ENCODE data around the gene CSNK2A3. TPM values are rescaled to one million over a fixed set of nuclear protein-coding genes. Genes with fewer than 3 reads are reported as not detected.
"Not testable (repeated sequence)": the region's sequence is repeated elsewhere in the genome, so short reads cannot be mapped to it uniquely, and the experiment has no call there.

CSNK2A3 gene
- polyA plus RNA-seq (2013, experiment 1 of 2), result 2.9 TPM
- polyA plus RNA-seq (2013, experiment 2 of 2), result 3.2 TPM

DNA sequence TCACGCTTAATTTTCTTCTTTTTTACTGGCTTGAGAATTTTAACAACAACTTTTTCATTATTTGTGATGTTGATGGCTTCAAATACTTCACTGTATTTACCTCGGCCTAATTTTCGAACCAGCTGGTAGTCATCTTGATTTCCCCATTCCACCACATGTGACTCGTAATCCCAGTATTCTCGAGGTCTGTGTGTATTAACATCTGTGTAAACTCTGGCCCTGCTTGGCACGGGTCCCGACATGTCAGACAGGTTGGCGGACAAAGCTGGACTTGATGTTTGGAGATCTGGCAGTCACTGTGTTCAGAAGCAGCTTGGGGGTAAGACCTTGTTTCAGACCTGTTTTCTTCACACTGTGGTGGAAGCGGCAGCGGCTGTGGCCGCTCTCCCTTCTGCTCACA is at the start of gene CSNK2A3:
Gene CSNK2A3, minus strand, starts transcription at position 373 of the 400 bp plus-strand sequence. Its CDS starts 131 bp downstream, at position 242.
- not testable (repeated sequence) for H3K9me3 ChIP-seq (ENCODE audit: insufficient read depth, low read depth, low read length); H3K4me1 ChIP-seq (ENCODE audit: insufficient read depth, low read length); H3K36me3 ChIP-seq (ENCODE audit: insufficient read depth, low read length); H3K27me3 ChIP-seq (ENCODE audit: insufficient read depth, low read length); H3K9ac ChIP-seq (ENCODE audit: low read depth, low read length); H3K27ac ChIP-seq (ENCODE audit: low read depth, low read length); H3K4me3 ChIP-seq (ENCODE audit: low read length)
- WGBS, result 92% methylated on average over 5 of the region's 11 CpGs

- Histone ChIP-seq H3K9ac (ENCODE audit: low read depth, low read length) (no peak overlapping the region), H3K36me3 (ENCODE audit: insufficient read depth, low read length) (no peaks in the 10 kb centered on the region), H3K4me3 (ENCODE audit: low read length) (no peak overlapping the region), H3K27ac (ENCODE audit: low read depth, low read length) (no peak overlapping the region), H3K27me3 (ENCODE audit: insufficient read depth, low read length) (no peaks in the 10 kb centered on the region), H3K4me1 (ENCODE audit: insufficient read depth, low read length) (peaks cover 5% of the 10 kb centered on the region), H3K9me3 (ENCODE audit: insufficient read depth, low read depth, low read length) (no peaks in the 10 kb centered on the region)
- WGBS, result 92% methylated on average over 3 of the region's 3 CpGs
Measured at GRCh38 chr11:11401960-11402535, 49.0 kb upstream of the CSNK2A3 start.

DNA sequence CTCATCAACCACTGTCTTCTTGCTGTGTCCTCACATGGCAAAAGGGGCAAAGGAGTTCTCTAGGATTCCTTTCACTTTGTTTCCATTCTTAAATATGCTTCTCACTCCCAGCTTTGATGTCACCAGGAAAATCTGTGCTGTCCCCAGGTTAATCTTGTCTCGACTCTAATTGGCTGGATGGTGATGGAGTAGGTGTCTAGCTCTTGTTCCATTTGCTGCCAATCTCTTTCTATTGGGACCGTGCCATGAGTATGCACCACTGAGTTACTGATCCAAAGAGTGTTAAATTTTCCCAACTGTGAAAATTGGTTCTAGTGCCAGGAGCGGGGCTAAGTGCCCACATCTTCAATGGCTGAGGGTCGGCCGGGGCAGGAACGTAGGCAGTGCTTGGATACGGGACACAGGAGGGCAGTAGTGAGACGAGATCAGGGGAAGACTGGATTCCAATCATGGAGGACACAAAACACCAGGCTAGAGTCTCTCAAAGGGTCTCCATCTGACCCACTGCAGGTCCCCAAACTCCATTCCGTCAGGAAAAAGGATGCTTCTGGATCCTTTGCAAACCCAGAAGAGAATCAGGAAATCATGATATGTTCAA is 47.7 kb upstream of the CSNK2A3 start:
- 72% methylated on average over 9 of the region's 9 CpGs for WGBS
- no peak overlapping the region for H3K4me3 ChIP-seq (ENCODE audit: low read length)
- H3K27ac ChIP-seq (ENCODE audit: low read depth, low read length), result no peak overlapping the region
- H3K4me1 ChIP-seq (ENCODE audit: insufficient read depth, low read length), result peaks cover 10% of the 10 kb centered on the region
- H3K27me3 ChIP-seq (ENCODE audit: insufficient read depth, low read length), result no peaks in the 10 kb centered on the region
- no peaks in the 10 kb centered on the region for H3K9me3 ChIP-seq (ENCODE audit: insufficient read depth, low read depth, low read length)
- no peak overlapping the region for H3K9ac ChIP-seq (ENCODE audit: low read depth, low read length)
- H3K36me3 ChIP-seq (ENCODE audit: insufficient read depth, low read length), result no peaks in the 10 kb centered on the region

GRCh38 chr11:11400121-11400520 is 47.1 kb upstream of the CSNK2A3 start:
- H3K27ac ChIP-seq (ENCODE audit: low read depth, low read length), result no peak overlapping the region
- H3K27me3 ChIP-seq (ENCODE audit: insufficient read depth, low read length), result no peaks in the 10 kb centered on the region
- no peak overlapping the region for H3K9ac ChIP-seq (ENCODE audit: low read depth, low read length)
- no peak overlapping the region for H3K4me3 ChIP-seq (ENCODE audit: low read length)
- H3K4me1 ChIP-seq (ENCODE audit: insufficient read depth, low read length), result peaks cover 10% of the 10 kb centered on the region
- no peaks in the 10 kb centered on the region for H3K36me3 ChIP-seq (ENCODE audit: insufficient read depth, low read length)
- no peaks in the 10 kb centered on the region for H3K9me3 ChIP-seq (ENCODE audit: insufficient read depth, low read depth, low read length)
- 94% methylated on average over 3 of the region's 3 CpGs for WGBS

- 90% methylated on average over 3 of the region's 3 CpGs for WGBS
- no peaks in the 10 kb centered on the region for H3K36me3 ChIP-seq (ENCODE audit: insufficient read depth, low read length)
- no peak overlapping the region for H3K27ac ChIP-seq (ENCODE audit: low read depth, low read length)
- no peaks in the 10 kb centered on the region for H3K9me3 ChIP-seq (ENCODE audit: insufficient read depth, low read depth, low read length)
- H3K4me1 ChIP-seq (ENCODE audit: insufficient read depth, low read length), result peaks cover 5% of the 10 kb centered on the region; the same call in 1 of the 2 replicates
- no peaks in the 10 kb centered on the region for H3K27me3 ChIP-seq (ENCODE audit: insufficient read depth, low read length)
- H3K4me3 ChIP-seq (ENCODE audit: low read length), result no peak overlapping the region
- H3K9ac ChIP-seq (ENCODE audit: low read depth, low read length), result no peak overlapping the region
Measured at GRCh38 chr11:11397781-11398180, 44.7 kb upstream of the CSNK2A3 start.

DNA sequence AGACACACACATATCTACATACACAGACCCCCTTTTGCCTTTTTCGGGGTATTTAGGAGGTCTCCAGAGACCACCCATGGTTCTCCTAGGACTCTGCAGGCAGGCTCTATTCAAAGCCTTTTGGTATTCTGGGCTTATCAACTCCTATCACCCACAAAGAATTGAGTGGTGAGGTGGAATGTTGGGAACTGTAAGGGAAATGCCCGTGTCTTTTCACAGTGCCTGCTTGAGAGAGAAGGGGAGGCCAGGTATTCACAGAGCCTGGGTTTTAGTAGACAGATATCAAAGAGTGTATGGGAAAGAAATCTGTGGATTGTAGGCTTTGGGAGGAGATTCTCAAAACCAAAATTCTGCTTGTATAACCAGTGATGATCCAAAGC is 44.0 kb upstream of the CSNK2A3 start:
- Histone ChIP-seq H3K9ac (ENCODE audit: low read depth, low read length) (no peak overlapping the region), H3K4me1 (ENCODE audit: insufficient read depth, low read length) (peaks cover 5% of the 10 kb centered on the region; the same call in 1 of the 2 replicates), H3K4me3 (ENCODE audit: low read length) (no peak overlapping the region), H3K27ac (ENCODE audit: low read depth, low read length) (no peak overlapping the region), H3K36me3 (ENCODE audit: insufficient read depth, low read length) (no peaks in the 10 kb centered on the region), H3K27me3 (ENCODE audit: insufficient read depth, low read length) (no peaks in the 10 kb centered on the region), H3K9me3 (ENCODE audit: insufficient read depth, low read depth, low read length) (no peaks in the 10 kb centered on the region)
- 81% methylated on average over 2 of the region's 2 CpGs for WGBS

- WGBS, result 77% methylated on average over 11 of the region's 11 CpGs
- Histone ChIP-seq H3K4me3 (ENCODE audit: low read length) (no peak overlapping the region), H3K9ac (ENCODE audit: low read depth, low read length) (no peak overlapping the region), H3K27me3 (ENCODE audit: insufficient read depth, low read length) (no peaks in the 10 kb centered on the region), H3K4me1 (ENCODE audit: insufficient read depth, low read length) (peaks cover 5% of the 10 kb centered on the region; the same call in 1 of the 2 replicates), H3K36me3 (ENCODE audit: insufficient read depth, low read length) (no peaks in the 10 kb centered on the region), H3K9me3 (ENCODE audit: insufficient read depth, low read depth, low read length) (no peaks in the 10 kb centered on the region), H3K27ac (ENCODE audit: low read depth, low read length) (no peak overlapping the region)
Measured at GRCh38 chr11:11396301-11397035, 43.4 kb upstream of the CSNK2A3 start.

- Histone ChIP-seq H3K4me1 (ENCODE audit: insufficient read depth, low read length) (peaks cover 5% of the 10 kb centered on the region; the same call in 1 of the 2 replicates), H3K27me3 (ENCODE audit: insufficient read depth, low read length) (no peaks in the 10 kb centered on the region), H3K9me3 (ENCODE audit: insufficient read depth, low read depth, low read length) (no peaks in the 10 kb centered on the region), H3K9ac (ENCODE audit: low read depth, low read length) (no peak overlapping the region), H3K27ac (ENCODE audit: low read depth, low read length) (no peak overlapping the region), H3K4me3 (ENCODE audit: low read length) (no peak overlapping the region), H3K36me3 (ENCODE audit: insufficient read depth, low read length) (no peaks in the 10 kb centered on the region)
- 79% methylated on average over 2 of the region's 2 CpGs for WGBS
Measured at GRCh38 chr11:11395126-11395525, 42.1 kb upstream of the CSNK2A3 start.

DNA sequence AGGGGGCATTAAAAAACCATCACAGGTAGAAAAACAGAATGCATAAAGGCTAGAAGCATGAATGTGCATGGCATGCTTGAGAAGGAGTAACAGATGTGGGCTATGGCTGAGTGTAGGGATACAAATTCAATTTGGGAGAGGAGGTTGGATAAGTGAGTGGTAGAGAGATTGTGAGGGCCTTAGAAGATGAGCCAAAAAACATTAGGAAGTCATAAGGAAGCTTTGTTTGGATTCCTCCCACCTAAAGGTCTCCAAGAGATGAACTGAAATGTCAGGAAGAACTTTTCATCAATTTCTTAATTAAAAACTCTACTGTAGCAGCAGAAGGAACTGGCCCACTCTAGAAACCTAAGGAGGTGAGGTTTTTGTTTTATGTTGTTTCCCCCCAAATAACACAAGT is 41.2 kb upstream of the CSNK2A3 start:
- Histone ChIP-seq H3K4me1 (ENCODE audit: insufficient read depth, low read length) (peaks cover 5% of the 10 kb centered on the region; the same call in 1 of the 2 replicates), H3K4me3 (ENCODE audit: low read length) (no peak overlapping the region), H3K27me3 (ENCODE audit: insufficient read depth, low read length) (no peaks in the 10 kb centered on the region), H3K36me3 (ENCODE audit: insufficient read depth, low read length) (no peaks in the 10 kb centered on the region), H3K27ac (ENCODE audit: low read depth, low read length) (no peak overlapping the region), H3K9ac (ENCODE audit: low read depth, low read length) (no peak overlapping the region), H3K9me3 (ENCODE audit: insufficient read depth, low read depth, low read length) (no peaks in the 10 kb centered on the region)

- Histone ChIP-seq H3K27me3 (ENCODE audit: insufficient read depth, low read length) (no peaks in the 10 kb centered on the region), H3K27ac (ENCODE audit: low read depth, low read length) (no peak overlapping the region), H3K9ac (ENCODE audit: low read depth, low read length) (no peak overlapping the region), H3K9me3 (ENCODE audit: insufficient read depth, low read depth, low read length) (no peaks in the 10 kb centered on the region), H3K4me3 (ENCODE audit: low read length) (no peak overlapping the region), H3K36me3 (ENCODE audit: insufficient read depth, low read length) (no peaks in the 10 kb centered on the region), H3K4me1 (ENCODE audit: insufficient read depth, low read length) (peaks cover 15% of the 10 kb centered on the region)
- WGBS, result 95% methylated on average over 13 of the region's 13 CpGs
Measured at GRCh38 chr11:11391796-11392463, 38.9 kb upstream of the CSNK2A3 start.

DNA sequence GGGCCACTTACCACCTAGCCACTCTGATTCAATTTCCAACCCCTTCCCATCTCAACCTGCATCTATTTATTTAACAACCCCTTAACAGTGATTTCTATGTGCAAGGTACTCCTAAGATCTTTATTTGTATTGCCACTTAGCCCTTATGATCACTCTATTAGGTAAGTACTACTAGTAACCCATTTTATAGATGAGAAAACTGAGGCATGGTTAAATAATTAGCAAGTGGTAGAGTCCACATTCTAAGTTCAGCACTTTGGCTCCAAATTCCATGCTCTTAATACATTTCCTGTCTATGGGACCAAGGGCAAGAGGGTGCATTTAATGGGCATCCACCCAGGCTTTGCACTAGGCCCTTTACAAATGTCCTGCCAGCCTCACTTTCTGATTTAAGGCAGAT is 38.1 kb upstream of the CSNK2A3 start:
- Histone ChIP-seq H3K9me3 (ENCODE audit: insufficient read depth, low read depth, low read length) (no peaks in the 10 kb centered on the region), H3K9ac (ENCODE audit: low read depth, low read length) (no peak overlapping the region), H3K27ac (ENCODE audit: low read depth, low read length) (no peak overlapping the region), H3K27me3 (ENCODE audit: insufficient read depth, low read length) (no peaks in the 10 kb centered on the region), H3K36me3 (ENCODE audit: insufficient read depth, low read length) (no peaks in the 10 kb centered on the region), H3K4me1 (ENCODE audit: insufficient read depth, low read length) (peaks cover 15% of the 10 kb centered on the region), H3K4me3 (ENCODE audit: low read length) (no peak overlapping the region)

All from HUES64 (cell line).